BE2C (cell line): ENCODE data around the gene IQSEC3.
A peak's percentile ranks its signal among the peaks of the same experiment; 100 is the strongest.

Experiments
- DNase-seq: peaks from one replicate; pipeline ENCODE4 v3.0.0-alpha.2; 2020
- H3K27me3 ChIP-seq: fragments of 250-450 bp; sonication (Bioruptor Pico); 2 replicates; pipeline ENCODE4 v1.5.1; 2020; ENCODE audit warnings: mild to moderate bottlenecking
- H3K36me3 ChIP-seq: fragments of 250-450 bp; sonication (Bioruptor Pico); 2 replicates; pipeline ENCODE4 v1.5.1; 2020; ENCODE audit warnings: mild to moderate bottlenecking
- H3K4me1 ChIP-seq: fragments of 250-450 bp; sonication (Bioruptor Pico); 2 replicates; pipeline ENCODE4 v1.5.1; 2020
- H3K4me3 ChIP-seq: 2 replicates; pipeline ENCODE4 v1.5.1; 2011; ENCODE audit warnings: low read depth, low read length
- H3K9me3 ChIP-seq: fragments of 250-450 bp; sonication (Bioruptor Pico); 2 replicates; pipeline ENCODE4 v1.5.1; 2020
- TF ChIP-seq, protein P1 (sequence below): IDR thresholded peaks from 2 replicates; pipeline ENCODE4 v1.5.1; 2012; ENCODE audit warnings: mild to moderate bottlenecking, low read depth, low read length

The IQSEC3 gene

DNA sequence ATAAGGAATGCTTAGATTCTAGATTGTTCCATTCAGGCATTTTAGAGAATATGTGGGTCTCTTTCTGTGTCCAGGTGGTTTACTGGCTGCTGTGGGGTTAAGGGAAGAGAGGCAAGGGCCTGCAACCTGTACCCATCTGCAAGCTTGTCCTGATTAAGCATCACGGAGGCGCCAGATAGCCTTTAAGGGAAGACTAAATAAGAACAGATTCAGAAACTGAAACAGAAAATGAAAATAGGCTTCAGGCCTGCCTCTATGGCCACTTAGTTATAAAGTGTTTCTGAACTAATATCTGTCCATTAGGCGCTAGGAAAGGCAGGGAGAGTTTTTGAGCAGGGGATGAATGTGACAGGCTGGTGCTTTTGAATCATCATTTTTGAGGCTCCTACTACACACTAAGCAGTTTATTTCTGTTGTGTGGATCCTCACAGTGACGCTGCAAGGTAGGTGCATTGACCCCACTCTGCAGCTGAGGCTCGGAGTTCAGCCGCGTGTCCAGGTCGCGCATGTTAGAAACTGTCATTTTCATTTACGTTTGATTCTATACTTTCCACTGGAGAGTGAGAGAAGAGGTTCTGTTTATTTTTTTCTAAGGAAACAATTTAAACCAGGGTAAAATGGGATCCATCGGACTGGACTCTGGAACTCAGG, 100.0 kb downstream of the IQSEC3 start:
- DNase-seq: no peak

GRCh38 chr12:167959-168600, 101.5 kb downstream of the IQSEC3 start:
- no peak for DNase-seq
- peaks cover 11% of the 10 kb centered on the region for H3K4me1 ChIP-seq

More for the DNA sequence above, 100.0 kb downstream of the IQSEC3 start:
- Histone ChIP-seq H3K9me3 (no peaks in the 10 kb centered on the region), H3K4me1 (peaks cover 4% of the 10 kb centered on the region), H3K4me3 (no peak overlapping the region), H3K27me3 (no peaks in the 10 kb centered on the region), H3K36me3 (no peaks in the 10 kb centered on the region)
- TF ChIP-seq, protein P1, sequence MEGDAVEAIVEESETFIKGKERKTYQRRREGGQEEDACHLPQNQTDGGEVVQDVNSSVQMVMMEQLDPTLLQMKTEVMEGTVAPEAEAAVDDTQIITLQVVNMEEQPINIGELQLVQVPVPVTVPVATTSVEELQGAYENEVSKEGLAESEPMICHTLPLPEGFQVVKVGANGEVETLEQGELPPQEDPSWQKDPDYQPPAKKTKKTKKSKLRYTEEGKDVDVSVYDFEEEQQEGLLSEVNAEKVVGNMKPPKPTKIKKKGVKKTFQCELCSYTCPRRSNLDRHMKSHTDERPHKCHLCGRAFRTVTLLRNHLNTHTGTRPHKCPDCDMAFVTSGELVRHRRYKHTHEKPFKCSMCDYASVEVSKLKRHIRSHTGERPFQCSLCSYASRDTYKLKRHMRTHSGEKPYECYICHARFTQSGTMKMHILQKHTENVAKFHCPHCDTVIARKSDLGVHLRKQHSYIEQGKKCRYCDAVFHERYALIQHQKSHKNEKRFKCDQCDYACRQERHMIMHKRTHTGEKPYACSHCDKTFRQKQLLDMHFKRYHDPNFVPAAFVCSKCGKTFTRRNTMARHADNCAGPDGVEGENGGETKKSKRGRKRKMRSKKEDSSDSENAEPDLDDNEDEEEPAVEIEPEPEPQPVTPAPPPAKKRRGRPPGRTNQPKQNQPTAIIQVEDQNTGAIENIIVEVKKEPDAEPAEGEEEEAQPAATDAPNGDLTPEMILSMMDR: no peak

DNA sequence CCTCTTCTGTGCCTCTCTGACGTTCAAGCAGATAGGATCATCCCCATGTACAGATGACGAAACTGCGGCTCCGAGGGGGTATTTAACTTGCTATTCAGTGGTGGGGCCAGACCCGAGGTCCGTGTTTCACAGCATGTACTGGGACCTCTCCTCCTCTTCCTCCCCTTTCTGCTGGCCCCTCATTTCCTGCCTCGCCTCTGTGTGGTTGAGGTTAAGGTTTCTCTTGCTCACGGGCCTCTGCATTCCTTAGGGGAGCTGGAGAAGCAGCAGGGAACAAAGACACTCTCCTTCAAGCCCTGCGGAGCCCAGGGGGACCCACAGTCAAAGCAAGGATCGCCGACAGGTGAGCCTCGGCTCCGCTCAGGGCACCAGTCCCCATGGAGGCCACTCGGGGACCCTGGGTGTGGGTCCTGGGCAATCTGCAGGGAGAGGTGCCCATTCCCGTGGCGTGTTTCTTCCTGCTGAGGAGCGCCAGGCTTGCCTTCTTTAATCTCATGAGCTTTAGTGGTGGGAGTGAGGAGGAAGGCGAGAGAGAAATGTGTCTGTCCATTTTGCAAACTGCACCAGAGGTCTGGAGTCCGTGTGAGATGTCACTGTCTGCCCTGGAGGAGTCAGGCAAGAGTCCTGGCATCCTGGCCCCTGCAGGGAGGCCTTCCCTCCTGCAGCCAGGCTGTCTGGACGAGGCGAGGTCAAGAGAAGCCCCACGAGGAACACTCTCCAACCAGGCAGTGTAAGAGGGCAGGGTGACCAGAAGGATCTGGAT, 102.4 kb downstream of the IQSEC3 start:
- DNase-seq: no peak
- Histone ChIP-seq H3K4me3 (no peak overlapping the region), H3K27me3 (no peaks in the 10 kb centered on the region), H3K4me1 (peaks cover 11% of the 10 kb centered on the region), H3K9me3 (no peaks in the 10 kb centered on the region), H3K36me3 (no peaks in the 10 kb centered on the region)
- TF ChIP-seq, protein P1: no peak

More at GRCh38 chr12:167959-168600, 101.5 kb downstream of the IQSEC3 start:
- no peaks in the 10 kb centered on the region for H3K36me3 ChIP-seq
- TF ChIP-seq, protein P1: no peak
- H3K9me3 ChIP-seq: no peaks in the 10 kb centered on the region
- H3K27me3 ChIP-seq: no peaks in the 10 kb centered on the region
- no peak overlapping the region for H3K4me3 ChIP-seq

GRCh38 chr12:169528-170370, 103.2 kb downstream of the IQSEC3 start:
- no peak overlapping the region for H3K4me3 ChIP-seq
- peaks cover 11% of the 10 kb centered on the region for H3K4me1 ChIP-seq
- H3K36me3 ChIP-seq: no peaks in the 10 kb centered on the region
- H3K9me3 ChIP-seq: no peaks in the 10 kb centered on the region
- no peaks in the 10 kb centered on the region for H3K27me3 ChIP-seq
- TF ChIP-seq, protein P1: peak; percentile 37
- no peak for DNase-seq

DNA sequence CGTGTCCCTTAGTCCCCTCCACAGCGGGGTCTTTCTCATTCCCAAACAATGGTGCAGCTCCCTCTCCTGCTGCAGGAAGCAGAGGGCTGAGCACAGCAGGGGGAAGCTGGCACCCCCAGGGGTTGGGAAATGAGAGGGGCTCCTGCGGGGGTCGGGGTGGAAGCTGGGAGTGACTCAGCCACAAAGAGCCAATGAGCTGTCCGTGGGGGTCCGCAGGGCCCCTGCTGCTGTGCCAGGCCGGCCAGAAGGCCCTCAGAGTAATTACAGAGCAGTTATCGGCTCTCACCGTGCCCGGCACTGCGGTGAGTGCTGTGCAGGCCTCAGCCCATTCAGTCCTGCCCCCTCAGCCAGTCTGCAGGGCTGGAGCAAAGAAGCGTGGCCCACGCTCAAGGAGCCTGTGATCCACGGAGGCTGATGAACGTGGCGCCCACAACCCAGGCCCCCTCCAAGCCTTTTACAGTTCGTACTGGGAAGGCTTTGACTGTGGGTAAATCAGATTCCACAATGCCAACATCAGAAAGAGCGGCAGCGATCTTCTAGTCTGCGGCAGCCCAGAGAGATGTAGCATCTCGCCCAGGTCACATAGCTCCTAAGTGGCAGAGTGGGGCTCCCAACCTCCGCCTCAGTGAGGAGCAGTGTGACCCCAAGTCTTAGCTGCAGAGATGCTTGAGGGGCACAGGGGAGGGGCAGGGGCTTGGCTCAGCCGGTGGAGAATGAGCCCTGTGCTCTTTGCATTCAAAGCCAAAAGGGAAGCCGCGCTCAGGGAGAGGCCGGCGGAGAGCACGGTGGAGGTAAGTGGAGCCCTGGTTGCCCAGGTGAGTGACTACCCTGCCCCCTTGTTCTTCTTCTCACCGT, 104.0 kb downstream of the IQSEC3 start:
- DNase-seq: no peak
- Histone ChIP-seq H3K36me3 (no peaks in the 10 kb centered on the region), H3K4me3 (no peak overlapping the region), H3K9me3 (no peaks in the 10 kb centered on the region), H3K27me3 (no peaks in the 10 kb centered on the region), H3K4me1 (peaks cover 19% of the 10 kb centered on the region)
- TF ChIP-seq, protein P1: no peak
